Inflammatory macrophage (primary cell): Measurements from ENCODE around the gene USH1C.

Experiments used
- DNase-seq, 2 donors: peaks; one replicate each; pipeline ENCODE4 v3.0.0-alpha.2; 2020 to 2022

The USH1C gene

GRCh38 chr11:17547051-17547577 is 2.9 kb upstream of the USH1C start, which contains the start of gene OTOG:
Gene OTOG, plus strand, starts transcription at chr11:17547259. Its CDS starts 114 bp downstream, at chr11:17547373.
- DNase-seq = no peak

- no peak for DNase-seq
These were observed 2.0 kb upstream of the USH1C start for GRCh38 chr11:17546240-17546639.

- DNase-seq = no peak
These were observed 539 bp downstream of the USH1C start for GRCh38 chr11:17543574-17544180.

DNA sequence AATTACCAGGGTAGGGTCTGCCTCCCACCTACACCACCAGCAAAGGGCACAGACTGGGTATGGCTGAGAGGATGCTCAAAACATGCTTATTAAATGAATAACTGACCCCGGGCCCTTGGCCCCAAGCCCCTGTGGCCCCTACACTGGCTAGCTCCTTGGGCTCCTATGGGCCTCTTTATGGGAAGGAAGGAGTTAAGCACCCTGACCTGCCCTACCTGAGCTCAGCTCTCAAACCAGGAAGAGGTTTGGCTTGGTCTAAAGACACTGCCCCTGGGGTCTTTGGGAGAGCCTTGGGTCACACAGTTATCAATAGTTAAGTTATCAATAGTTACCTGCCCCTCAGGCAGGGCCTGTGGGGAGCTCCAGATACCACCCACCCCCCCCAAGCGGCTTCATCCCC is 1.2 kb downstream of the USH1C start:
- no peak for DNase-seq

- DNase-seq = no peak
These were observed 2.0 kb downstream of the USH1C start for GRCh38 chr11:17542249-17542648.

- DNase-seq = no peak
These were observed 2.8 kb downstream of the USH1C start for GRCh38 chr11:17541330-17541885.

- no peak for DNase-seq
These were observed 3.4 kb downstream of the USH1C start for GRCh38 chr11:17540807-17541206.

DNA sequence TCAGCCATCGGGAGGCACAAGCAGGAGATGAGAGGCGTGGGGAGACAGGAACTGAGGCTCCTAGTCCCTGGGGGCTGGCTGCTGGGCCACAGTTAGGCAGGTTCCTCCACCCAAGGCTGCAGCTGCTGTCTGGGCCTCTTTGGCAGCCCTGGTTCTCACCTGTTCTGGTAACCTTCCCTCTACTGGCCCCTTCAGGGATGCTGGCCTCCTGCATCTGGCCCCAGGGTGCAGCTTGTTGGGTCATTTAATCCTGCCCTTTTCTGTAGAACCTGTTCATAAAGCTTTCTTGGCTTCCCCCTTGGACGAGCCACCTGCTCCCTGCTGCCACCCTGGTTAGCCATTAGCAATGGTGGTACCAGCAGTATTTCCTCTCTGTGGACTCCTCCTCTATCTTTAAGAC is 5.5 kb downstream of the USH1C start:
- DNase-seq = no peak

GRCh38 chr11:17538054-17538453 is 6.2 kb downstream of the USH1C start:
- no peak for DNase-seq

DNA sequence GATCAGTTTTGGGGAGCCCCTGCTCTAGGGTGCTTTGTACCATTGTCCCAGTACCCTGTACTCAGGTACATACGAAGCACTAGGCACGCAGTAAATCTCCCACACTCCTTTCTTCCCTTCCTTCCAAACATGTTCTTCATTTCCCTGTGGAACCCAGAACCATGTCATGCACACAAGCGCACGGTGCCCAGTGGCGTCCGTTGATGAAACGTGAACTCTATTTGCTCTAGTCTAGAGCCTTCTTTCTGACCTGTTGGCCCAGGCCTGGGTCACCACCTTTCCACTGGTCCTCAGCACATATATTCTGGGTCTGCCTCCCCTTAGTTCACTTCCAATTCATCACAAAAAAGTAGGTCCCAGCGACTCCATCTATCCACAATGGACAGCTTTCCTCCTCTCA is 7.0 kb downstream of the USH1C start:
- no peak for DNase-seq

GRCh38 chr11:17535488-17535887 is 8.7 kb downstream of the USH1C start:
- DNase-seq = no peak

- DNase-seq = no peak
These were observed 10.3 kb downstream of the USH1C start for GRCh38 chr11:17533778-17534415.

GRCh38 chr11:17533341-17533740 is 10.9 kb downstream of the USH1C start:
- no peak for DNase-seq

DNA sequence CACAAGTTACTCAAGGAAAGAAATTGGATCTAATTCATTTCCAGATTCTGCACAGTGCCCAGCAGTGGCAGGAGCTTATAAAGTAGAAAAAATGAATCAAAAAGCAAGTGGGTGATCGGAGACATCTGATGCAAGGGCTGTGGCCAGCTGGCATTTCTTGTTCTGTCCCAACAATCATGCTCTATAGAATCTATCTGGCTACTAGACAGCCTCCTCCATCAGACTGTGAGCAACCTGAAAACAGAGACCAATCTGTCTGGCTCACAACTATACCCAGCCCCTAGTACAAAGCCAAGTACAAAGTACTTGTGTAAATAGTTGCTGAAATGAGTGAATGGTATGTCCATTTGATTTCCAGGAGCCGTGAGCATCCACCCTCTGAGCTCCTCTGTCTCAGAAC is 11.4 kb downstream of the USH1C start:
- no peak for DNase-seq

GRCh38 chr11:17531636-17532113 is 12.5 kb downstream of the USH1C start:
- no peak for DNase-seq

DNA sequence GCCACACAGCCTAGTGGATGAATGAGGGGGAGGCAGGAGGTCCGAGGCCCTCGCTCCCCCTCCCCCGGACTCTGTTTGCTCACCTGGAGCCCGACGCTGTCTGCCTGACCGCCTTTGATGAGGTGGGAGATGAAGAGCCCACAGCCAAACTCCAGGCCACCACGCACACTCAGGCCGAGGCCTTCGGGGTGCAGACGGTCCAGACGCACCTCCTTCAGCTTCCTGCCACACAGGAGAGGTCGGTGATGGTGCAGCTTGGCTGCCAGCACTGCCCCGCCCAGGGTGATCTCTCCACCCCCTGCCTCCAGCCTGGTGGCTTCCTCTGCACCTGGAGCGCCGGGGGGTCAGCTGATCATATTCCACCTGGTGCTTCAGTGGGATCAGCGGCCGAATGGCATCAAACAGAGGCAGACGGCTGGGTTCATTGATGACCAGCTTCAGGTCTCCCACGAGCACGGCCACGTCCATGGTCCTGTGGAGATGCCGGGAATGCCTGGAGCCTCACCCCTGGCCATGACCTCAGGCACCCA is 13.1 kb downstream of the USH1C start:
- DNase-seq = no peak

GRCh38 chr11:17529844-17530185 is 14.4 kb downstream of the USH1C start:
- no peak for DNase-seq

- no peak for DNase-seq
These were observed 15.0 kb downstream of the USH1C start for GRCh38 chr11:17528906-17529843.

GRCh38 chr11:17528181-17528691 is 16.0 kb downstream of the USH1C start:
- peak; percentile 31 to 56 for DNase-seq

DNA sequence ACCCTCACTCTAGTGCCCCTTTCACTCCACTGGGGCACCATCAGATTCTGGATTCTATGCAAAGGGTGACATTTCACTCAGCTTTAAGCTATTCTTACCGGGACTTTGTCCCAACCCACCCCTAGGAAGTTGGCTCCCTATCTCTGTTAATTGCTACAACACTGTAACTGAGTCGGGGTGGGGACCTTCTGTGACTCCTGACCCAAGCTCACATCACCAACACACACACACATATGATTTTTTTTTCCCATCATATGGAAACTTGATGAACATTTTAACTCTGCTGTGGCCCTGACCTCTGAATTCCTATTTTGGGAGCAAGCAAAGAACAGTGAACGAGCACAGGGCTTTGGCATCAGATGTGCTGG is 16.6 kb downstream of the USH1C start:
- DNase-seq = no peak

DNA sequence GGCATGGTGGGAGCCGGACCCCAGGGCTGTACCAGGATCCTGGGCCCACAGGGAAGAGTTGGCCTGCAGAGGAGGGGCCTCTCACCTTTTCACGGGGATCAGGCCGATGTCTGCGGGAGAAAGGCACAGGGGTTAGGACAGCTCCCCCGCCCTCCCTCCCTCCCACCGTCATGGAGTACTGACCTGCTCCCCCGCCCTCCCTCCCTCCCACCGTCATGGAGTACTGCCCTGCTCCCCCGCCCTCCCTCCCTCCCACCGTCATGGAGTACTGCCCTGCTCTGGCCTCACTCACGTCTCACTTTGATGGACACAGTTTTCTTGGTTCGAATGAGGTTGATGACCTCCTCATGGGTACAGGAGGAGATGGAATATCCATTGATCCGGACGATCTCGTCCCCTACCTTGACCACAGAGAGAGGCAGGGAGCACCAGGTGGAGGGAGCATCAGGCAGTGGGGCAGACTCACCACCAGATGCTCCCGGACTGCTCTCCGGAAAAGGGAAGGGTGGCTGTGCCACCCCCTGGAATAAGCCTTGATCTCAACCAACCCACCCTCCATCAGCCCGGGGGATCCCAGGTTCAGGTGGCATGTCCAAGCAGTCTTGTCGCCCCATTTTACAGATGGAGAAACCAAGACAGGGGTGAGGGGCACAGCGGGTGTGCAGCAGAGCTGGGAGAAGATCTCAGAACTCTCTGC is 17.1 kb downstream of the USH1C start:
- no peak for DNase-seq

DNA sequence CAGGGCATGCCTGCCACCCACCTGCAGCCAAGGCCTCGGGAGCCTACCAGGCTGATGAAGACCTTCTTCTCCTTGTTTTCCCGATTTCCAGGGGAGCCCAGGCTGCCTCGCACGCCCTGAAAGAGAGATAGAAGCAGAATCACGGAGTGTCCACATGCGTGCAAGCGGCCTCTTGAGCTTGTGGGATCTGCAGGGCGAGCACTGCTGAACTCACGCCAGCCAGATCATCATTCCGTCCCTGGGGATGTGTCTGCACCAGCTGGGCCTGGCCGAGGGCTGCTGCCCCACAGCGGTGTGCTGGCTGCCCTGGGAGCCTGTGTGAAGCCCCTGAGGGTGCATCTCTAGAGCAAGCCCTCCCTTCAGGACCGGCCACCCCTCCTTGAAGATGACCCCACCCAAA is 17.9 kb downstream of the USH1C start:
- no peak for DNase-seq
